ENCODE data around the gene RPL4. TPM values are rescaled to one million over a fixed set of nuclear protein-coding genes. Genes with fewer than 3 reads are reported as not detected.
"Not testable (repeated sequence)": the region's sequence is repeated elsewhere in the genome, so short reads cannot be mapped to it uniquely, and the experiment has no call there.

The RPL4 gene
- polyA plus RNA-seq, 1 experiment, result 4,914 TPM

DNA sequence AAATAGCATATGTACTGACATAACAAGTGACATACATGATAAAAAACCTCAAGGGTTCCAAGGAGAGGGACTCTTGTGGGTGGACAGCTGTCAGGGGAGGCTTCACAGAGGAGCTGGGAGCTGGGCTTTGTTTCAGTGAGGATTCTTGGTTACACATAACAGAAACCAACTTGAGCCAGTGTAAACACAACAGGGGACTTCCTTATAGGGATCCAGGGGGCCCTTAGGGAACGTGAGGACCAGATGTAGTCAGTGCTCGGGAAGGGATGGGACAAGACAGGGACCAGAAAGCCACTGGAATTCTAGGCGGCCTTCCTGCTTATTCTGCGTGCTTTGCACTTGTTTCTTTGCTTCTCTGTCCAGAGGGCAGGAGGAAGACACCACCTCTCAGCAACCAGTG is 42.0 kb downstream of the RPL4 start:
- TF ChIP-seq, protein P1, sequence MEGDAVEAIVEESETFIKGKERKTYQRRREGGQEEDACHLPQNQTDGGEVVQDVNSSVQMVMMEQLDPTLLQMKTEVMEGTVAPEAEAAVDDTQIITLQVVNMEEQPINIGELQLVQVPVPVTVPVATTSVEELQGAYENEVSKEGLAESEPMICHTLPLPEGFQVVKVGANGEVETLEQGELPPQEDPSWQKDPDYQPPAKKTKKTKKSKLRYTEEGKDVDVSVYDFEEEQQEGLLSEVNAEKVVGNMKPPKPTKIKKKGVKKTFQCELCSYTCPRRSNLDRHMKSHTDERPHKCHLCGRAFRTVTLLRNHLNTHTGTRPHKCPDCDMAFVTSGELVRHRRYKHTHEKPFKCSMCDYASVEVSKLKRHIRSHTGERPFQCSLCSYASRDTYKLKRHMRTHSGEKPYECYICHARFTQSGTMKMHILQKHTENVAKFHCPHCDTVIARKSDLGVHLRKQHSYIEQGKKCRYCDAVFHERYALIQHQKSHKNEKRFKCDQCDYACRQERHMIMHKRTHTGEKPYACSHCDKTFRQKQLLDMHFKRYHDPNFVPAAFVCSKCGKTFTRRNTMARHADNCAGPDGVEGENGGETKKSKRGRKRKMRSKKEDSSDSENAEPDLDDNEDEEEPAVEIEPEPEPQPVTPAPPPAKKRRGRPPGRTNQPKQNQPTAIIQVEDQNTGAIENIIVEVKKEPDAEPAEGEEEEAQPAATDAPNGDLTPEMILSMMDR (IDR thresholded peaks at IDR 0.05; ENCODE audit: insufficient read depth, low read depth, low read length), result no peak
- Histone ChIP-seq H3K27me3 (ENCODE audit: control insufficient read depth, insufficient read depth, low read length) (no peaks in the 10 kb centered on the region), H3K4me3 (ENCODE audit: low read depth, low read length) (no peak overlapping the region), H3K36me3 (ENCODE audit: control insufficient read depth, insufficient read depth, low read length) (0 out of 2 replicates have a peak, but pooled peaks cover 1% of the 10 kb centered on the region)
- no peak for DNase-seq (ENCODE audit: low read depth)
- POLR2A ChIA-PET, result no interaction called here
- CTCF ChIA-PET, result interaction anchor here (1.7 kb wide), 1 partner anchor 9 kb away, joined by 5 read pairs; no protein-coding TSS in a partner anchor

DNA sequence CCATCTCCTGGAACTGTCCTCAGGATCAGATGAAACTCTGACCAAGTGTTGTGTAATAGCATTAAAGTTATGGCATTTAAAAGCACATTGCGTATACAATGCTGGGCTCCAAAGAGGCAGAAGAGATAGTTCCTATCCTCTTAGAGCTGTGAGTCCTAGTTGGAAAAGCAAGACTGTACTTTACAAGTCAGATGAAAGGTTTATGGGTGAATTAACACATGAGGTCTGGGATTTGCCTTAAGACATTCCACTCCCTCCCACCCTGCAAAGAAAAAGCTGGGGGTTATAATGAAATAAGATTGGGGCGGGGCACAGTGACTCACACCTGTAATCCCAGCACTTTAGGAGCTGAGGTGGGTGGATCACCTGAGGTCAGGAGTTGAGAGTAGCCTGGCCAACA is 42.7 kb downstream of the RPL4 start:
- DNase-seq (ENCODE audit: low read depth), result no peak
- Histone ChIP-seq H3K27me3 (ENCODE audit: control insufficient read depth, insufficient read depth, low read length) (no peaks in the 10 kb centered on the region), H3K4me3 (ENCODE audit: low read depth, low read length) (no peak overlapping the region), H3K36me3 (ENCODE audit: control insufficient read depth, insufficient read depth, low read length) (0 out of 2 replicates have a peak, but pooled peaks cover 1% of the 10 kb centered on the region)
- CTCF ChIA-PET, result interaction anchor here (1.7 kb wide), 1 partner anchor 9 kb away, joined by 5 read pairs; no protein-coding TSS in a partner anchor
- TF ChIP-seq, protein P1 (IDR thresholded peaks at IDR 0.05; ENCODE audit: insufficient read depth, low read depth, low read length), result no peak
- POLR2A ChIA-PET, result no interaction called here

DNA sequence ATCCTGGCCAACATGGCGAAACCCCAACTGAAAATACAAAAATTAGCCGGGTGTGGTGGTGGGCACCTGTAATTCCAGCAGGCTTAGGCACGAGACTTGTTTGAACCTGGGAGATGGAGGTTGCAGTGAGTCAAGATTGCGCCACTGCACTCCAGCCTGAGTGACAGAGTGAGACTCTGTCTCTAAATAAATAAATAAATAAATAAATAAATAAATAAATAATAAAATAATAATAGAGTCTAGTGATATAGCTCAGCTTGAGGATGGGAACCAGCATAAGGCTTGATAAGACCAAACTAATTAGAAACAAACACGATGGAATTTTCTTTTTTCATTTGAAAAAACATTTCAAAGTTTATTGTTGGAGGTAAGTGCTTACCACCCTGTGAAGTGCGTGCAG is 43.4 kb downstream of the RPL4 start:
- H3K27me3 ChIP-seq (ENCODE audit: control insufficient read depth, insufficient read depth, low read length); H3K4me3 ChIP-seq (ENCODE audit: low read depth, low read length); DNase-seq (ENCODE audit: low read depth); H3K36me3 ChIP-seq (ENCODE audit: control insufficient read depth, insufficient read depth, low read length); POLR2A ChIA-PET: not testable (repeated sequence)
- CTCF ChIA-PET, result interaction anchor here (1.7 kb wide), 2 partner anchors 10 to 37 kb away, joined by 5 to 7 read pairs; partner anchors contain the start of gene SNAPC5

DNA sequence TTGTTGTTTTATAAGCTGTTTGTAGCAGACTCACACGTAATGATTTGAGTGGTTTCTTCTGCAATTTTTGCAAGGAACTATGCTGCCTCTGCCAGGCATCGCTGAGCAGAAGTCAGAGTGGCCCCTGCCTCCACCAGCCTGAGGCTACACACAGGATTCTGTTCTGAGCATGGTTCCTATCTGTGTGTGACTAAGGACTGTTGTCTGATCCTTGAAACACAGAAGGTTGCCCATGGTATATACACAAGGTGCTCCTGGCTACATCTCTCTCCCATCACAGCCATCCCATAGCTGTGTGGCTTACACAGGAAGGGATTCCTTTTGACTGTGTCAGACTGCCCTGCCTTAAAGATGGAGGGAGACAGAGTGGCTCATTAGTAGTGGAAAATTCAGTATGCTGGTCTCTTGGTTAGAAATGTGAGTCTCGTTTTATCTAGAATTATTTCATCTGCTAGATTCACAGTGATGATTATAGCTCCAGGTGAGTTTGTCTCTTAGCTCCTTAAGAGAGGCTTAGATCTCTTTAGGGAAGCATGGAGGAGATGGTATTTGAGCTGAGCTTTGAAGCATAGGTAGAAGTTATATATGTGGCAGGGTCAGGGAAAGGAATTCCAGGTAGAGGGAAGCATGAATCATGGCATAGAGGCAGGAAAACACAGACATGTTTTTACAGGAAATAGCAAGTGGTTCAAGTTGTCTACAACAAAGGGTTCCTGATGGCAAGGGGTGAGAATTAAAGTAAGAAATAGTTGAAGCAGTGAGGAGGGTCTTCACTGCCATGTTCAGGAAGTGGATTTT is 44.6 kb downstream of the RPL4 start:
- POLR2A ChIA-PET, result interaction anchor here (0.6 kb wide), 1 partner anchor 104 kb away, joined by 3 read pairs; no protein-coding TSS in a partner anchor
- DNase-seq (ENCODE audit: low read depth), result no peak
- Histone ChIP-seq H3K27me3 (ENCODE audit: control insufficient read depth, insufficient read depth, low read length) (no peaks in the 10 kb centered on the region), H3K4me3 (ENCODE audit: low read depth, low read length) (no peak overlapping the region), H3K36me3 (ENCODE audit: control insufficient read depth, insufficient read depth, low read length) (peaks cover 2% of the 10 kb centered on the region; the same call in 1 of the 2 replicates)
- TF ChIP-seq, protein P1 (IDR thresholded peaks at IDR 0.05; ENCODE audit: insufficient read depth, low read depth, low read length), result no peak
- CTCF ChIA-PET, result interaction anchor here (1.7 kb wide), 1 partner anchor 39 kb away, joined by 7 read pairs; the partner anchor contains the start of gene SNAPC5

DNA sequence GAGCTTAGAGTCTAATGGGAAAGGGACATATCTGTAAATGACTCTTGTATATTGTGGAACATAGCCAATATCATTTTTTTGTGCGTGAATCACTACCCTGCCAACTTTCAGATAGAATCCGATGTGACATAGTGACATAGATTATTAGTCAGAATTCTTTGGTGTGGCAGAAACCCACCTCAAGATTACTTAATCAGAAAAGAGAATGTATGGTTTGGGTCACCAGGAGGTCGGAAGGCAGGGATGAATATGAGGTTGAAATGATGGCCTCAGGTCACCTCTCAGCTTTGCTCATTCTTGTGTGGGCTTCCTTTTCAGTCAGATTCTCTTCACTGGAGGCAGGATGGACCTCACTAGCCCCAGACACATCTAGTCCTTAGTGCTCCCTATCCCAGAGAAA is 48.4 kb downstream of the RPL4 start:
- no peaks in the 10 kb centered on the region for H3K27me3 ChIP-seq (ENCODE audit: control insufficient read depth, insufficient read depth, low read length)
- no peak overlapping the region for H3K4me3 ChIP-seq (ENCODE audit: low read depth, low read length)
- ChIA-PET POLR2A (no interaction called here), CTCF (no interaction called here)
- peaks cover 1% of the 10 kb centered on the region; the same call in 1 of the 2 replicates for H3K36me3 ChIP-seq (ENCODE audit: control insufficient read depth, insufficient read depth, low read length)
- TF ChIP-seq, protein P1 (IDR thresholded peaks at IDR 0.05; ENCODE audit: insufficient read depth, low read depth, low read length), result no peak
- DNase-seq (ENCODE audit: low read depth), result no peak
